Astrocyte (in vitro differentiated cells and primary cell): ENCODE results near the gene LINC00305. TPM values are rescaled to one million over a fixed set of nuclear protein-coding genes. Genes with fewer than 3 reads are reported as not detected.

ENCODE experiments used
- DNase-seq: peaks from one replicate; pipeline ENCODE4 v3.0.0-alpha.2; 2010; ENCODE audit warnings: low read depth
- FAIRE-seq: peaks from 2 replicates; lab custom pipeline; 2011; peaks lifted over from hg19 to GRCh38; lab: Jason Lieb, UNC
- H2AFZ ChIP-seq: 2 replicates; pipeline ENCODE4 v1.6.0; 2012; ENCODE audit warnings: low read depth, low read length, inconsistent platforms
- H3K27ac ChIP-seq: 2 replicates; pipeline ENCODE4 v1.5.1; 2011; ENCODE audit warnings: low read depth, low read length, inconsistent platforms
- H3K27me3 ChIP-seq: 2 replicates; pipeline ENCODE4 v1.6.0; 2011; ENCODE audit warnings: low read length, inconsistent platforms; ENCODE audit not compliant: insufficient read depth
- H3K36me3 ChIP-seq: 2 replicates; pipeline ENCODE4 v1.5.1; 2011; ENCODE audit warnings: low read length, inconsistent platforms; ENCODE audit not compliant: insufficient read depth
- H3K4me1 ChIP-seq: 2 replicates; pipeline ENCODE4 v1.5.1; 2011; ENCODE audit warnings: low read length, inconsistent platforms; ENCODE audit not compliant: insufficient read depth
- H3K4me2 ChIP-seq: 2 replicates; pipeline ENCODE4 v1.6.0; 2012; ENCODE audit warnings: low read length, inconsistent platforms
- H3K4me3 ChIP-seq: 2 replicates; pipeline ENCODE4 v1.5.1; 2011; ENCODE audit warnings: low read depth, mild to moderate bottlenecking, low read length, inconsistent platforms; ENCODE audit not compliant: insufficient read depth
- H3K79me2 ChIP-seq: 2 replicates; pipeline ENCODE4 v1.6.0; 2012; ENCODE audit warnings: mild to moderate bottlenecking, low read length, inconsistent platforms; ENCODE audit not compliant: insufficient read depth
- H3K9ac ChIP-seq: 2 replicates; pipeline ENCODE4 v1.6.0; 2012; ENCODE audit warnings: mild to moderate bottlenecking, low read length, inconsistent platforms
- H3K9me3 ChIP-seq: 2 replicates; pipeline ENCODE4 v1.5.1; 2012; ENCODE audit warnings: low read depth, mild to moderate bottlenecking, low read length, inconsistent platforms; ENCODE audit not compliant: insufficient read depth
- H4K20me1 ChIP-seq: 2 replicates; pipeline ENCODE4 v1.6.0; 2012; ENCODE audit warnings: low read length, inconsistent platforms; ENCODE audit not compliant: insufficient read depth
- H3K27ac Mint-ChIP-seq: one replicate; pipeline ENCODE4 v1.8.0; 2021; ENCODE audit warnings: mild to moderate bottlenecking, mixed read lengths; ENCODE audit not compliant: unreplicated experiment
- H3K27me3 Mint-ChIP-seq: one replicate; pipeline ENCODE4 v1.8.0; 2021; ENCODE audit warnings: low read depth, mixed read lengths; ENCODE audit not compliant: unreplicated experiment
- H3K36me3 Mint-ChIP-seq: one replicate; pipeline ENCODE4 v1.8.0; 2021; ENCODE audit warnings: low read depth, mixed read lengths; ENCODE audit not compliant: unreplicated experiment
- H3K4me1 Mint-ChIP-seq: one replicate; pipeline ENCODE4 v1.8.0; 2021; ENCODE audit warnings: low read depth, mixed read lengths; ENCODE audit not compliant: unreplicated experiment
- H3K4me3 Mint-ChIP-seq: one replicate; pipeline ENCODE4 v1.8.0; 2021; ENCODE audit warnings: mild to moderate bottlenecking, moderate library complexity, mixed read lengths; ENCODE audit not compliant: unreplicated experiment
- H3K9me3 Mint-ChIP-seq: one replicate; pipeline ENCODE4 v1.8.0; 2021; ENCODE audit warnings: mild to moderate bottlenecking, mixed read lengths; ENCODE audit not compliant: unreplicated experiment
- CTCF ChIP-seq: IDR thresholded peaks from 2 replicates; pipeline ENCODE4 v1.5.1; 2011; ENCODE audit warnings: low read depth, mild to moderate bottlenecking, inconsistent platforms, low read length, moderate library complexity; ENCODE audit not compliant: insufficient read depth
- EZH2 ChIP-seq: IDR thresholded peaks from 2 replicates; pipeline ENCODE4 v1.6.1; 2012; ENCODE audit warnings: mild to moderate bottlenecking, low read length, inconsistent platforms; ENCODE audit not compliant: insufficient read depth
- total RNA-seq: library from RNA; stranded (reverse); gene quantifications from 2 replicates; pipeline ENCODE4 v1.2.1, GENCODE V29; 2021

The LINC00305 gene
- total RNA-seq, 1 donor from 2014 or later = not detected

- no peak overlapping the region for H2AFZ ChIP-seq
- no peaks in the 10 kb centered on the region for H3K36me3 Mint-ChIP-seq
- no peak overlapping the region for H3K27ac ChIP-seq
- no peak overlapping the region for H3K4me2 ChIP-seq
- H3K27me3 ChIP-seq = no peaks in the 10 kb centered on the region
- no peak for FAIRE-seq
- H3K27ac Mint-ChIP-seq = no peak overlapping the region
- peaks cover 8% of the 10 kb centered on the region for H3K27me3 Mint-ChIP-seq
- H3K36me3 ChIP-seq = no peaks in the 10 kb centered on the region
- H3K79me2 ChIP-seq = no peaks in the 10 kb centered on the region
- no peaks in the 10 kb centered on the region for H4K20me1 ChIP-seq
- TF ChIP-seq EZH2 = no peak
- no peak for TF ChIP-seq CTCF
- no peaks in the 10 kb centered on the region for H3K9me3 ChIP-seq
- H3K9ac ChIP-seq = no peak overlapping the region
- H3K4me3 ChIP-seq = no peak overlapping the region
- H3K4me3 Mint-ChIP-seq = no peak overlapping the region
- DNase-seq = no peak
- H3K4me1 ChIP-seq = no peaks in the 10 kb centered on the region
- H3K9me3 Mint-ChIP-seq = no peaks in the 10 kb centered on the region
- H3K4me1 Mint-ChIP-seq = no peaks in the 10 kb centered on the region
Measured at GRCh38 chr18:64053246-64053645, 95.6 kb downstream of the LINC00305 start.

- H3K27ac Mint-ChIP-seq = no peak overlapping the region
- Histone ChIP-seq H3K4me1 (no peaks in the 10 kb centered on the region), H3K4me3 (no peak overlapping the region), H3K27ac (no peak overlapping the region), H4K20me1 (no peaks in the 10 kb centered on the region), H3K27me3 (no peaks in the 10 kb centered on the region), H2AFZ (no peak overlapping the region), H3K79me2 (no peaks in the 10 kb centered on the region), H3K36me3 (no peaks in the 10 kb centered on the region), H3K9me3 (no peaks in the 10 kb centered on the region), H3K9ac (no peak overlapping the region), H3K4me2 (no peak overlapping the region)
- no peaks in the 10 kb centered on the region for H3K9me3 Mint-ChIP-seq
- FAIRE-seq = no peak
- no peak for DNase-seq
- H3K36me3 Mint-ChIP-seq = no peaks in the 10 kb centered on the region
- H3K27me3 Mint-ChIP-seq = peaks cover 8% of the 10 kb centered on the region
- TF ChIP-seq CTCF (no peak), EZH2 (no peak)
- H3K4me1 Mint-ChIP-seq = no peaks in the 10 kb centered on the region
- H3K4me3 Mint-ChIP-seq = no peak overlapping the region
Measured at GRCh38 chr18:64052772-64053171, 96.1 kb downstream of the LINC00305 start.

GRCh38 chr18:64044616-64045015, 104.3 kb downstream of the LINC00305 start:
- Histone ChIP-seq H4K20me1 (no peaks in the 10 kb centered on the region), H3K9me3 (no peaks in the 10 kb centered on the region), H3K27me3 (no peaks in the 10 kb centered on the region), H3K9ac (no peak overlapping the region), H3K4me1 (no peaks in the 10 kb centered on the region), H3K4me2 (no peak overlapping the region), H3K27ac (no peak overlapping the region), H3K36me3 (no peaks in the 10 kb centered on the region), H3K4me3 (no peak overlapping the region), H2AFZ (no peak overlapping the region), H3K79me2 (no peaks in the 10 kb centered on the region)
- Mint-ChIP-seq H3K27me3 (no peaks in the 10 kb centered on the region), H3K9me3 (peaks cover 7% of the 10 kb centered on the region), H3K27ac (no peak overlapping the region), H3K36me3 (no peaks in the 10 kb centered on the region), H3K4me1 (no peaks in the 10 kb centered on the region), H3K4me3 (no peak overlapping the region)
- DNase-seq = no peak
- FAIRE-seq = no peak
- TF ChIP-seq EZH2 (no peak), CTCF (no peak)
